H1 (cell line): ENCODE results near the gene ALKBH3. TPM values are rescaled to one million over a fixed set of nuclear protein-coding genes. Genes with fewer than 3 reads are reported as not detected.

ENCODE experiments used
- CTCF ChIA-PET: fragments of 300-600 bp; sonication (Branson Sonifier 250); formaldehyde crosslinking; loops from one replicate; lab custom pipeline; 2021; ENCODE audit not compliant: partially characterized antibody; lab: Charles Lee
- POLR2A ChIA-PET: fragments of 300-600 bp; sonication (Branson Sonifier 250); formaldehyde crosslinking; loops from one replicate; lab custom pipeline; 2021; ENCODE audit warnings: inconsistent platforms; ENCODE audit not compliant: partially characterized antibody; lab: Charles Lee
- DNase-seq, 2 experiments: peaks; one replicate each; pipeline versions ENCODE4 v3.0.0 to v3.0.0-alpha.2; 2010 to 2022; ENCODE audit warnings: low spot score in 2 of 2, low read depth in 1 of 2, mixed read lengths in 1 of 2
- FAIRE-seq: peaks from 2 replicates; lab custom pipeline; 2011; peaks lifted over from hg19 to GRCh38; lab: Jason Lieb, UNC
- H2AFZ ChIP-seq: 2 replicates; pipeline ENCODE4 v1.8.1; 2012; ENCODE audit warnings: low read length, inconsistent platforms
- H2AK5ac ChIP-seq: 2 replicates; pipeline ENCODE4 v1.6.1; 2013; ENCODE audit warnings: low read depth, low read length
- H2BK120ac ChIP-seq: replicated peaks from 2 replicates; pipeline ENCODE3; 2013; ENCODE audit warnings: low read depth, low read length, inconsistent platforms
- H2BK12ac ChIP-seq: 2 replicates; pipeline ENCODE4 v1.6.1; 2013; ENCODE audit warnings: low read depth, low read length
- H2BK15ac ChIP-seq: 2 replicates; pipeline ENCODE4 v1.6.1; 2013; ENCODE audit warnings: low read length
- H2BK20ac ChIP-seq: 2 replicates; pipeline ENCODE4 v1.6.1; 2013; ENCODE audit warnings: low read length
- H2BK5ac ChIP-seq: 2 replicates; pipeline ENCODE4 v1.6.1; 2013; ENCODE audit warnings: low read depth, low read length
- H3K14ac ChIP-seq: 2 replicates; pipeline ENCODE4 v1.6.1; 2013; ENCODE audit warnings: inconsistent platforms; ENCODE audit not compliant: insufficient read length
- H3K18ac ChIP-seq: 2 replicates; pipeline ENCODE4 v1.6.1; 2013; ENCODE audit warnings: low read length; ENCODE audit errors: extremely low read depth
- H3K23ac ChIP-seq: 2 replicates; pipeline ENCODE4 v1.6.1; 2013; ENCODE audit warnings: inconsistent platforms; ENCODE audit not compliant: insufficient read length
- H3K23me2 ChIP-seq: 2 replicates; pipeline ENCODE4 v1.6.1; 2013; ENCODE audit warnings: low read depth, low read length
- H3K27ac ChIP-seq: 2 replicates; pipeline ENCODE4 v1.6.1; 2011; ENCODE audit warnings: low read depth, low read length, inconsistent platforms
- H3K27me3 ChIP-seq, 4 experiments: replicated peaks in 1 of 4; 1 replicate in 1 of 4; 2 replicates in 3 of 4; pipeline versions ENCODE4 v1.6.1 to v1.8.1; 2011 to 2013; ENCODE audit warnings: low read length in 3 of 4, mild to moderate bottlenecking in 3 of 4, inconsistent platforms in 2 of 4, mixed read lengths in 2 of 4, moderate library complexity in 1 of 4; ENCODE audit not compliant: control insufficient read depth in 3 of 4, insufficient read depth in 3 of 4; ENCODE audit errors: extremely low read depth in 1 of 4
- H3K36me3 ChIP-seq, 4 experiments: 2 replicates each; pipeline versions ENCODE4 v1.6.1 to v1.8.1; 2011 to 2013; ENCODE audit warnings: mild to moderate bottlenecking in 4 of 4, low read length in 3 of 4, moderate library complexity in 2 of 4, control low read depth in 1 of 4, inconsistent platforms in 1 of 4; ENCODE audit not compliant: insufficient read depth in 4 of 4, control insufficient read depth in 2 of 4
- H3K4ac ChIP-seq: replicated peaks from 2 replicates; pipeline ENCODE3; 2013; ENCODE audit warnings: low read length, low read depth, mixed read lengths, inconsistent platforms; ENCODE audit not compliant: insufficient read length
- H3K4me1 ChIP-seq, 4 experiments: replicated peaks in 1 of 4; 1 replicate in 1 of 4; 2 replicates in 3 of 4; pipeline versions ENCODE4 v1.6.1 to v1.8.1; 2011 to 2013; ENCODE audit warnings: low read length in 3 of 4, inconsistent platforms in 2 of 4, mixed read lengths in 1 of 4; ENCODE audit not compliant: insufficient read depth in 4 of 4, control insufficient read depth in 3 of 4
- H3K4me2 ChIP-seq, 2 experiments: 2 replicates each; pipeline versions ENCODE4 v1.6.1 to v1.8.1; 2011 to 2013; ENCODE audit warnings: low read depth in 2 of 2, low read length in 2 of 2, control low read depth in 1 of 2, inconsistent platforms in 1 of 2, mild to moderate bottlenecking in 1 of 2; ENCODE audit not compliant: insufficient read depth in 1 of 2
- H3K4me3 ChIP-seq, 4 experiments: fragments of 200-600, 300-600 bp in 1 of 4; sonication (generic), shearing (Covaris generic), sonication (Bioruptor Twin) in 1 of 4; 2 replicates each; pipeline versions ENCODE4 v1.5.1 to v1.8.1; 2011 to 2016; ENCODE audit warnings: low read length in 4 of 4, low read depth in 3 of 4, control low read depth in 2 of 4, inconsistent platforms in 2 of 4, mild to moderate bottlenecking in 2 of 4, mixed read lengths in 1 of 4, moderate library complexity in 1 of 4; ENCODE audit not compliant: insufficient read depth in 2 of 4; ENCODE audit errors: extremely low read depth in 1 of 4
- H3K56ac ChIP-seq: replicated peaks from 2 replicates; pipeline ENCODE3; 2013; ENCODE audit warnings: low read depth, mild to moderate bottlenecking, mixed read lengths, low read length, inconsistent platforms; ENCODE audit not compliant: insufficient read length
- H3K79me1 ChIP-seq: 2 replicates; pipeline ENCODE4 v1.6.1; 2013; ENCODE audit warnings: low read depth, low read length, control low read depth
- H3K79me2 ChIP-seq, 2 experiments: 2 replicates each; pipeline versions ENCODE4 v1.6.1 to v1.8.1; 2012 to 2013; ENCODE audit warnings: low read length in 2 of 2, mild to moderate bottlenecking in 2 of 2, inconsistent platforms in 1 of 2; ENCODE audit not compliant: insufficient read depth in 2 of 2, control insufficient read depth in 1 of 2
- H3K9ac ChIP-seq, 4 experiments: replicated peaks in 1 of 4; 1 replicate in 1 of 4; 2 replicates in 3 of 4; pipeline versions ENCODE4 v1.6.1 to v1.8.1; 2011 to 2013; ENCODE audit warnings: low read depth in 3 of 4, low read length in 3 of 4, control low read depth in 2 of 4, mild to moderate bottlenecking in 2 of 4, moderate library complexity in 2 of 4, inconsistent platforms in 1 of 4; ENCODE audit errors: extremely low read depth in 1 of 4
- H3K9me3 ChIP-seq, 2 experiments: 2 replicates each; pipeline versions ENCODE4 v1.6.1 to v1.8.1; 2012 to 2013; ENCODE audit warnings: mild to moderate bottlenecking in 2 of 2, moderate library complexity in 2 of 2, control low read depth in 1 of 2, inconsistent platforms in 1 of 2, low read depth in 1 of 2, low read length in 1 of 2, mixed read lengths in 1 of 2; ENCODE audit not compliant: insufficient read depth in 2 of 2
- H4K20me1 ChIP-seq, 2 experiments: replicated peaks in 1 of 2; 2 replicates each; pipeline versions ENCODE3 to v1.8.1; 2011 to 2013; ENCODE audit warnings: inconsistent platforms in 2 of 2, low read length in 2 of 2, mild to moderate bottlenecking in 1 of 2; ENCODE audit not compliant: insufficient read depth in 2 of 2, control insufficient read depth in 1 of 2
- H4K5ac ChIP-seq: 2 replicates; pipeline ENCODE4 v1.6.1; 2013; ENCODE audit warnings: low read length, low read depth, mixed read lengths, inconsistent platforms; ENCODE audit not compliant: insufficient read length
- H4K8ac ChIP-seq: 2 replicates; pipeline ENCODE4 v1.8.0; 2013; ENCODE audit warnings: mild to moderate bottlenecking, moderate library complexity, low read length, inconsistent platforms; ENCODE audit not compliant: insufficient read depth; ENCODE audit errors: extremely low read depth
- H4K91ac ChIP-seq: replicated peaks from 2 replicates; pipeline ENCODE3; 2013; ENCODE audit warnings: low read length, mixed read lengths, inconsistent platforms; ENCODE audit not compliant: insufficient read length
- CBX8 ChIP-seq: fragments of 300-800, 300-1000 bp; sonication (generic); IDR thresholded peaks from 2 replicates; pipeline ENCODE4 v1.7.1; 2016; ENCODE audit warnings: low read depth, low read length, borderline replicate concordance
- CEBPB ChIP-seq: IDR thresholded peaks from 2 replicates; pipeline ENCODE4 v1.6.1; 2012; ENCODE audit warnings: low read depth, low read length
- CTBP2 ChIP-seq: IDR thresholded peaks from 2 replicates; pipeline ENCODE4 v1.7.0; 2011; ENCODE audit warnings: borderline replicate concordance, mild to moderate bottlenecking, moderate library complexity, mixed read lengths, low read length; ENCODE audit not compliant: insufficient read depth, insufficient read length
- CTCF ChIP-seq, 3 experiments: IDR thresholded peaks; 1 replicate in 2 of 3; 2 replicates in 1 of 3; pipeline versions ENCODE4 v1.5.1 to v1.6.1; 2011; ENCODE audit warnings: low read length in 3 of 3, mild to moderate bottlenecking in 3 of 3, inconsistent platforms in 2 of 3, low read depth in 1 of 3, moderate library complexity in 1 of 3; ENCODE audit not compliant: insufficient read depth in 1 of 3; ENCODE audit errors: control extremely low read depth in 1 of 3
- EZH2 ChIP-seq: fragments of 200-600 bp; sonication (generic); IDR thresholded peaks from 2 replicates; pipeline ENCODE4 v1.7.1; 2012; ENCODE audit warnings: low read depth, mild to moderate bottlenecking, moderate library complexity, low read length, inconsistent platforms; ENCODE audit not compliant: severe bottlenecking
- JUN ChIP-seq: IDR thresholded peaks from 2 replicates; pipeline ENCODE4 v1.6.1; 2011; ENCODE audit warnings: low read depth, mild to moderate bottlenecking, improper control_type of control experiment, low read length
- JUND ChIP-seq: IDR thresholded peaks from 2 replicates; pipeline ENCODE4 v1.6.1; 2011; ENCODE audit warnings: mild to moderate bottlenecking, improper control_type of control experiment, low read length
- MAFK ChIP-seq: IDR thresholded peaks from 2 replicates; pipeline ENCODE4 v1.6.1; 2012; ENCODE audit warnings: low read depth, mild to moderate bottlenecking, improper control_type of control experiment, low read length
- MAX ChIP-seq: IDR thresholded peaks from 2 replicates; pipeline ENCODE4 v1.6.1; 2012; ENCODE audit warnings: inconsistent platforms
- POLR2AphosphoS5 ChIP-seq: IDR thresholded peaks from 2 replicates; pipeline ENCODE4 v1.6.1; 2011; ENCODE audit warnings: low read depth, low read length
- SP4 ChIP-seq: IDR thresholded peaks from 2 replicates; pipeline ENCODE4 v1.6.1; 2012; ENCODE audit warnings: low read length, inconsistent platforms
- TCF12 ChIP-seq: IDR thresholded peaks from 2 replicates; pipeline ENCODE4 v1.6.1; 2011; ENCODE audit warnings: low read depth, mild to moderate bottlenecking, low read length
- TEAD4 ChIP-seq: IDR thresholded peaks from 2 replicates; pipeline ENCODE4 v1.6.1; 2012; ENCODE audit warnings: low read depth, low read length, inconsistent platforms, mixed read lengths
- WGBS, 2 experiments: shearing (Covaris generic) in 1 of 2; methylation state at CpG; one replicate each; pipeline versions ENCODE4 v1.1.6 to v1.1.7; 2013 to 2015; ENCODE audit warnings: low lambda C conversion rate in 2 of 2, mixed read lengths in 2 of 2, inconsistent platforms in 1 of 2, low coverage in 1 of 2, missing lambda C conversion rate in 1 of 2; ENCODE audit not compliant: insufficient replicate concordance in 2 of 2, insufficient coverage in 1 of 2, insufficient read length in 1 of 2; ENCODE audit errors: extremely low coverage in 1 of 2, missing lambda C conversion rate in 1 of 2; 5-methylcytosine and 5-hydroxymethylcytosine counted together
- polyA plus RNA-seq, 7 experiments: library from polyadenylated mRNA; depleted of rRNA in 3 of 7; stranded (reverse) in 5 of 7; unstranded in 2 of 7; fragments of >200 nt in 5 of 7; fragments of 200-250 nt in 2 of 7; gene quantifications; 1 replicate in 5 of 7; 2 replicates in 1 of 7; 4 replicates in 1 of 7; pipeline versions ENCODE4 v1.2.1 to v1.2.3, GENCODE V29; 2011 to 2013; ENCODE audit warnings: missing spikeins in 2 of 7, mixed read lengths in 2 of 7
- total RNA-seq: library from RNA; stranded (reverse); fragmentation: NEBNext Ultra II Directional; extraction: Animal tissue kit (Norgen Biotek cat#: 25700); gene quantifications from 2 replicates; pipeline ENCODE4 v1.2.1, GENCODE V29; 2021

ALKBH3 gene
- total and polyA plus RNA-seq, 2 of the 8 experiments (the other 6 are each of a cell fraction or from before 2014, with no cell fraction given), result 10.5 to 11.4 TPM

DNA sequence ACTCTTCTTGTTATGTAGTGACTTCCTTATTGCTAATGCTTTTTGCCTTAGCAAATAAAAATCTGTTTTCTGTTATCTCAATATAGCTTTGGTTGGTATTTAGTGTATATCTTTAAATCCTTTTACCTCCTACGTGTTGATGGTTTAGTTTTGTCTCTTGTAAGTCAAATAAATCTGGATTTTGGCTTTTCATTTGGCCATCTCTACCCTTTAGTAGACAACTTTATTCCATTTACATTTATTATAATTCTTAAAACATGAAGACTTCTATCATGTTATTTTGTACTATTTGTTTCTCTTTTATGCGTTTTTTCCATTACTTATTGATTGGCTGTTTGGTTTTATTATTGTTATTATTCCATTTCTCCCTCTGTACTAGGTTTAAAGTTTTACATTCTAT, 19.5 kb upstream of the ALKBH3 start:
- Histone ChIP-seq H3K56ac (no peak overlapping the region), H3K4me3 (no peak overlapping the region), H3K4me1 (no peaks in the 10 kb centered on the region), H2BK5ac (no peak overlapping the region), H4K5ac (no peak overlapping the region), H3K18ac (no peak overlapping the region), H3K14ac (no peak overlapping the region), H2AFZ (no peak overlapping the region), H3K4ac (no peak overlapping the region), H3K27ac (no peak overlapping the region), H2BK15ac (no peak overlapping the region), H3K27me3 (no peaks in the 10 kb centered on the region), H2AK5ac (no peak overlapping the region), H3K23me2 (no peaks in the 10 kb centered on the region), H4K20me1 (no peaks in the 10 kb centered on the region), H3K9ac (no peak overlapping the region), H3K4me2 (no peak overlapping the region), H4K91ac (no peak overlapping the region), H2BK120ac (no peak overlapping the region), H3K79me2 (no peaks in the 10 kb centered on the region), H3K79me1 (no peaks in the 10 kb centered on the region), H3K23ac (no peak overlapping the region), H4K8ac (no peak overlapping the region), H2BK12ac (no peak overlapping the region), H3K9me3 (no peaks in the 10 kb centered on the region), H2BK20ac (no peak overlapping the region), H3K36me3 (no peaks in the 10 kb centered on the region; a peak in 1 of 8 replicates)
- CTCF ChIA-PET, result interaction anchor here (1.1 kb wide), 1 partner anchor 29 kb away, joined by 3 read pairs; no protein-coding TSS in a partner anchor
- 89% methylated on average over 2 of the region's 2 CpGs; no CpG with 5 or more reads in 1 of the 2 experiments for WGBS, 2 experiments
- no peak for DNase-seq
- no peak for FAIRE-seq
- POLR2A ChIA-PET, result no interaction called here
- TF ChIP-seq CBX8 (no peak), TCF12 (no peak), JUN (no peak), EZH2 (no peak), CTBP2 (no peak), MAFK (no peak), JUND (no peak), POLR2AphosphoS5 (no peak), TEAD4 (no peak), CTCF (IDR thresholded peaks at IDR 0.05; ENCODE audit: control extremely low read depth in 1 of 3, insufficient read depth in 1 of 3, low read depth in 1 of 3, low read length in 3 of 3) (no peak), CEBPB (no peak), MAX (no peak), SP4 (no peak)
